HG02759 (cell line): ENCODE results near the gene CFHR3.
"Not testable (repeated sequence)": the region's sequence is repeated elsewhere in the genome, so short reads cannot be mapped to it uniquely, and the experiment has no call there.

Experiments
- ATAC-seq: cut with Tn5 transposase; IDR thresholded peaks from one replicate; pipeline ENCODE4 v1.9.1; 2021; ENCODE audit warnings: mild to moderate bottlenecking, moderate library complexity; ENCODE audit not compliant: unreplicated experiment

Gene CFHR3

DNA sequence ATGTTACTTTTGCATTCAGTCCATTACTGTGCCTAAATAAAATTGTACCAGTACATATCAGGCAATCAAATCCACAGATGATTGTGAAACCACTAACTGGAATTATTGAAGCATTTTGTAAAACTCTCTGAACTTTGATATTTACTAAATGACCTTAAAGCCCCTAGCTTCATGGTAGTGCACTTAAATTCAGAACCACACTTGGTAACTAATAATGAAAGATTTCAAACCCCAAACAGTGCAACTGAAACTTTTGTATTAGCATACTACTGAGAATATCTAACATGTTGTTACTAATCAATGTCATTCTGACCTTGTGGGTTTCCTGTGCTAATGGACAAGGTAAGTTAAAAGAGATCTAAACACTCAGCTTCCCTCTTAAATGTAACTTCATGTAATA, at the start of gene CFHR3:
Gene CFHR3, plus strand, starts transcription at position 238 of the 400 bp plus-strand sequence. Its CDS starts 47 bp downstream, at position 285.
- no peak for ATAC-seq

DNA sequence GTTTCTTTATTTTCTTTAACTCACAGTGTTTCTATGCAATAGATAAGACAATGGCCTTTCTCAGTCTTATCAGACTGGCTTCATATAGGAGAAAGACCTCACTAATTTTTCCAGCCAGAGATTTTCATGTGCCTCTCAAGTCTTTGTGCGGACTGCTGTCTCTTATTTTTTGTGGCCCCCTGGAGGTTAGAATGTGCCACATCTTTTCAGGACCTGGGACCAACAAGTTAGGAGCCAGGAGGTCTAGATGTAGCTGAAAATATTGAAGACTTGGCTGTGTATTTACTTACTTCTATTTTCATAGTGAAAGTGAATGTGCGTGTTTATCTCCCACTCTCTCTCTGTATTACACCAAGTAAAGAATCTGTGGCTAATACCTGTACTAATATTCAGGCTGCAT, 42.1 kb upstream of the CFHR3 start:
- no peak for ATAC-seq

DNA sequence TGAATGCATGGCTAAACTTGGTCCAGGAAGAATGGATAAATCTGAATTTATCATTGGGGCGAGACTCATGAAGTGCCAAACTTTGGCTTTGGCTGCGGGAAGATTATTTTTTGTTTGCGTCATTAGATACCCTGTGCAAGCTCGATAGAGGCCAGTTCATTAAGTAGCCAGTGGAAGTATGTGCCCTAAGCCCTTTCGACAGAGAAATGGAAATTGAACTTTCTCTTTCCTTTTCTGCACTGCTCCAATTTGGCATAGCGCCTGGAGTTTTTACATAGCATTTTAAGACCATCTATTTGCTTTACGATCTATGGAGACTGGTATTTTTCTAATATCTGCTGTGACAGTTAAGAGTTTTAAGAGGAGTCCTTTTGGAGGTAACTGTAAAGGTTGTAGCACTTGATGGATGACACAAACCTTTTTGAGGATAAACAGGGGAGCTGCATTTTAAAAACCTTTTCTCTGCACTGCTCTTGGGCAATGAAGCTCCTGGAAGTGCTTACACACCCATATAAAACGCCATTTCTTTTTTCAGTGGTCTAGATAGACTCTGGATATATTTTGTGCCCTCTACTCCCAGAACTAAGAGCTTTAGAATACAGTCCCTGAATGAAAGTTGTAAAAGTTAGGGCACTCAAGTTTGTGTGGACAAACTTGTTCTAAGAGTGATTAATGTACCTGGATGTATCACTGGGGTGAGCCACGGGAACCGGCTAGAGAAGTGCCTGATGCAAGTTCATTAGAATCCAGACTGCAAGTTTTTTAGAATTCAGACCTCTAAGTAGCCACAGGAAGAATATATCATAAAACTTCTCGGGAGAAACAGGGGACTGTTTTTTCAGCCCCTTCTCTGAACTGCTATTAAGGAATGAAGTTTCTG, 41.3 kb upstream of the CFHR3 start:
- no peak for ATAC-seq

DNA sequence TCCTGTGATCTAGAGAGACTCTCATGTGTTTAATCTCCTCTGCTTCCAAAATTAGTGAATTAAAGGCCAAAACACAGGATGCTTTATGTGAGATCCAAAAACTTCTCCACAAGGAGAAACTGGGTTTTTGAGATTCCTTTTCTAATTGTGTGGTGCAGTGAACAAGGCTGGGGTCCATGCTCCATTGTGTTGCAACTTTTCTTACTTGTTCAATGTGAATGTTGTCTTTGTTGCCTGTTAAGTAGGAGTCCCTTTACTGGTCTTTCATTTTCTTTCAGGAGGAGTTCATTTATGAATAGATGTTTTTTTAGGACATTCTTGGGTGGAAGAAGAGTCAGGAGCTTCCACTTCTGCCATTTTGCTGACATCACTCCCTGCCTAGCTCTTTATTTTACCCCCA, 40.6 kb upstream of the CFHR3 start:
- no peak for ATAC-seq

DNA sequence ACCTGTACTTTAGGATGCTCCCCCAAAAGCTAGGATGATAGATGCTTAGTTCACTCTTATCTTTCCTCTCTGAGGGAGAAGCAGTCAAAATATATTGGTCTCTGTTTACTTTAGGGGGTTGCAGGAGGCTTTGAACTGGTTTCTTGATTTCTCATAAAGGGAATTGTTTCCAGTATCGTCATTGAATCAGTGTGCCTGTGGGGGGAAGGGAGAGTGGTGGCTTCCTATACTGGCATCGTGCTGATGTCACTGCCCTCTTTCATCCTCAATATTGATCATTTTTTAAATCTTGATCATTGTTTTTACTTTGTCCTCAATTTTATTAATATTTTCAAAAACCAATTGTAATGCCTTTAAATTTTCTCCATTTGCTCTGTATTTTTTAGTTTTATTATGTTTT, 40.2 kb upstream of the CFHR3 start:
- no peak for ATAC-seq

DNA sequence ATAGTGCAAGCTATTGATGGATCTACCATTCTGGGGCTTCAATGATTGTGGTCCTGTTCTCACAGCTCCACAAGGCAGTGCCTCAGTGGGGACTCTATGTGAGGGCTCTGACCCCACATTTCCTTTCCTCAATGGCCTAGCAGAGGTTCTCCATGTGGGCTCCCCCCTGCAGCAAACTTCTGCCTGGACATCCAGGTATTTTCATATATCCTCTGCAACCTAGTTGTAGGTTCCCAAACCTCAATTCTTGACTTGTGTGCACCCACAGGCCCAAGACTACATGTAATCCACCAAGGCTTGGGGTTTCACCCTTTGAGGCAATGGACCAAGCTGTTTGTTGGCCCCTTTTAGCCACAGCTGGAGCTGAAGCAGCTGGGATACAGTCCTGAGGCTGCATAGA, 35.9 kb upstream of the CFHR3 start:
- no peak for ATAC-seq

DNA sequence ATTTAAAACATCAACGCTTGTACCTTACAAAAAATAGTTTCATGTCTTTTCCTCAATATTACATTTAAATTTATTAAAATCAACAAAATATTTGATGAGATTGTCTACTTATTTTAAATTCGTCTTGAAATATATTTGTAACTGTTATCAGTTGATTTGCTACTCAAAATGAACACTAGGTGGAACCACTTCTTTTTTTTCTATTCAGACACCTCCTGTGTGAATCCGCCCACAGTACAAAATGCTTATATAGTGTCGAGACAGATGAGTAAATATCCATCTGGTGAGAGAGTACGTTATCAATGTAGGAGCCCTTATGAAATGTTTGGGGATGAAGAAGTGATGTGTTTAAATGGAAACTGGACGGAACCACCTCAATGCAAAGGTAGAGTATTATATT, 31.4 kb upstream of the CFHR3 start:
- ATAC-seq: peak; percentile 86

DNA sequence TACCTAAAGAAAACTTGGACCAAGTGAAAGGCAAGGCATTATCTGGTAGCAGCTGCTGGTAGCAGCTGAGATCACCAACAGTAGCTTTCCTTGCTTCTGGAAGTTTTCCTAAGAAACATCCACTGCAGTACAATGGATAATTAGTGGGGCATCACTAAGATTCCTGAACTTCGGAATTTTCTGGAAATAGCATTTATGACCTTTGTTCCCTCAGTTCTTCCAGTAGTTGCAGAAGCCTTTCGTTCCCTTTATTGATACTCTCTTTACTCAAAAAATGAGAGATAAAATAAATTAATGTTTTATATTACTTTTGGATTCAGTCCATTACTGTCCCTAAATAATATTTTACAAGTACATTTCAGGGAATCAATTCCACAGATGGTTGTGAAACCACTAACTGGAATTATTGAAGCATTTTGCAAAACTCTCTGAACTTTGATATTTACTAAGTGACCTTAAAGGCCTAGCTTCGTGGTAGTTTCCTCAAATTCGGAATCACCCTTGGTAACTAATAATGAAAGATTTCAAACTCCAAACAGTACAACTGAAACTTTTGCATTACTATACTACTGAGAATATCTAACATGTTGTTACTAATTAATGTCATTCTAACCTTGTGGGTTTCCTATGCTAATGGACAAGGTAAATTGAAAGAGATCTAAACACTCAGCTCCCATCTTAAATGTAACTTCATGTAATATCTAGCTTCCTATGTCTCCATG, 9.5 kb upstream of the CFHR3 start:
- ATAC-seq: not testable (repeated sequence)

DNA sequence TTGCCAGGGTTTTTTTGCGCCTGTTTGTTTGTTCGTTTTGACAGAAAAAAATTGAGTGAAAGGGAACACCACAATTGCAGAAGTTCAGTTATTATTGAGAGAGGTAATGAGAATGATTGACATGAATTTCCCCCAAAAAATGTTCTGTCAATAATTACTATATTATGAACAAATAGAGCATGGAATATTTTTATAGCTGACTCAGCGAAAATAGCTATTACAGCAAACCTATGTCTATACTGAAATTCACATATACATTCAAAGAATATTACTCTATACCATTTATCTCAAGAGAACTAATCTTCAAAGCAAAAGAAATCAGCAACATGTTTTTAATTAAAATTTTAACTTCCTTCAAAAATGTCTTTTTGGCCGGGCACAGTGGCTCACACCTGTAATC, 4.8 kb upstream of the CFHR3 start:
- not testable (repeated sequence) for ATAC-seq

DNA sequence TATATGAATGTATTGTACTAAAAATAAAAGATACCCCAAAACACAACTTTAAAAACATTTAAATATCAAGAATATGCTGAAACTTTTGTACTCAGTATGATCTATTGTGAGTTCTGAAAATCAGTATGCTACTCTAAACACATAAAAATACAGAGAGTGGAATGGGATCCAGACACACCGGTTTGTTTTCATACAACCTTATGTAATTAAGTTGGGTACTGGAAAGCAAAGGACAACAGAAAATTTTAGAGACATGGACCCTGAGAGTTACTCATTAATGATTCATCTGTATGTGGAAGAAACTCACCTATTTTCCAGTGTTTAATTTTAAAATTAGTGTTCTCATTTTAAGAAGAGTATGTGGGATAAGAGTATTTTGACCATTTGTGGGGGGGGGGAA, 927 bp upstream of the CFHR3 start:
- ATAC-seq: no peak

DNA sequence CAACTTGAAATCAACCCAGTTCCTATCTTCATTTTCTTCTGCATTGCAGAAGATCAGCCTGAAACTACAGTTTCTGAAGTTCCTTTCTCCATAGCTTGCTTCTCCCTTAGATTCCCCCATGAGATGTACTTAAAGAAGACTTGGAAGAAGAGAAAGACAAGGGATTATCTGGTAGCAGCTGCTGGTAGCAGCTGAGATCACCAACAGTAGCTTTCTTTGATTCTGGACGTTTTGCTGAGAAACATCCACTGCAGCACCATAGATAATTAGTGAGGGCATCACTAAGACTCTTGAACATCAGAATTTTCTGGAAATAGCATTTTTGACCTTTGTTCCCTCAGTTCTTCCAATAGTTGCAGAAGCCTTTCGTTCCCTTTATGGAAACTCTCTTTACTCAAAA, 465 bp upstream of the CFHR3 start:
- ATAC-seq: no peak

DNA sequence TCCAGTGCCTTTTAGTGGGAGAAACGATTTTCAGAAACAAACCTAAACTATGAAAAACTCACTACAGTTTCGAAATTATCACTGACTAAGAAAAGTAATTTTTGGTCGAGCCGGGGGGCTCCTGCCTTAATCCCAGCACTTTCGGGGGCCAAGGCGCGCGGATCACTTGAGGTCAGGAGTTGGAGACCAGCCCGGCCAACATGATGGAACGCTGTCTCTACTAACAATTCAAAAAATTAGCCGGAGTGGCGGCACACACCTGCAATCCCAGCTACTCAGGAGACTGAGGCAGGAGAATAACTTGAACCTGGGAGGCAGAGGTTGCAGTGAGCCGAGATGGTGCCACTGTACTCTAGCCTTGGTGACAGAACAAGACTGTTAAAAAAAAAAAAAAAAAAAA, 3.0 kb downstream of the CFHR3 start:
- no peak for ATAC-seq

DNA sequence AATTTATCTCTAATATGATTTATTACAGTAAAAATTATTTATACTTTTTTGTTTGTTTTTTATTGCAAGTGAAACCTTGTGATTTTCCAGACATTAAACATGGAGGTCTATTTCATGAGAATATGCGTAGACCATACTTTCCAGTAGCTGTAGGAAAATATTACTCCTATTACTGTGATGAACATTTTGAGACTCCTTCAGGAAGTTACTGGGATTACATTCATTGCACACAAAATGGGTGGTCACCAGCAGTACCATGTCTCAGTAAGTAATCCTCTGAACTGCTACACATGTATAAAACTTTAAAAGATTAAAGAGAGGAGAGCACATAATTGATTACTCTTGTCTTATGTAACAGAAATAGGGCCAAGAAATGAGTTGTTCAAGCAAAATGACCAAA, 4.5 kb downstream of the CFHR3 start:
- ATAC-seq: no peak

DNA sequence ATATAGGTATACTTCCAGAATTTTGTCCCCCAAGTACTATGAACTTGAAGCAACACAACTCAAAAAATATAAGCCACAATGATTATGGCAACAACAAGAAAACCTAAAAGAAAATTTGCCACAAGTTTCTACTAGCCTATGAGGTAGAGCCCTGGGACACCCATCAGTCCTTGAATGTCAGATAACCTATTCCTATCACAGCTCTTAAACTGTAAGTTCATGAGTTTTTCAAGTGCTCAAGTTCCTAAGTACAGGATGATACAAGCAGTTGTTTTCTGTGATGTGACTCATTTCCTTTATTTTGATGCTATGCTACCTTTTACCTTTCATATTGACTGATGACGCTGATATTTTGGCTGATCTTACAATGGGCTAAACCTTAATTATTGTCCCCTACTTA, 16.6 kb downstream of the CFHR3 start:
- not testable (repeated sequence) for ATAC-seq

DNA sequence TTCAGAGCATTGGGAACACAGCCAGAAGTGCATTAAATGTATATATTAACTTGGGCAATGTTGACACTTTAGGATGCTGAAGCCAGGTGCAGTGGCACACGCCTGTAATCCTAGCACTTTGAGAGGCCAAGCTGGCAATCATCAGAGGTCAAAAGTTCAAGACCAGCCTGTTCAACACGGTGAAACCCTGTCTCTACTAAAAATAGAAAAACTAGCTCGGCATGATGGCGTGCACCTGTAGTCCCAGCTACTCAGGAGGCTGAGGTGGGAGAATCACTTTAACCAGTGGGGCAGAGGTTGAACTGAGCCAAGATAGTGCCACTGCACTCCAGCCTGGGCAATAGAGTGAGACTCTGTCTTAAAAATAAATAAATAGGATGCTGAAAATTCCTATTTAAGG, 19.5 kb downstream of the CFHR3 start:
- ATAC-seq: not testable (repeated sequence)

DNA sequence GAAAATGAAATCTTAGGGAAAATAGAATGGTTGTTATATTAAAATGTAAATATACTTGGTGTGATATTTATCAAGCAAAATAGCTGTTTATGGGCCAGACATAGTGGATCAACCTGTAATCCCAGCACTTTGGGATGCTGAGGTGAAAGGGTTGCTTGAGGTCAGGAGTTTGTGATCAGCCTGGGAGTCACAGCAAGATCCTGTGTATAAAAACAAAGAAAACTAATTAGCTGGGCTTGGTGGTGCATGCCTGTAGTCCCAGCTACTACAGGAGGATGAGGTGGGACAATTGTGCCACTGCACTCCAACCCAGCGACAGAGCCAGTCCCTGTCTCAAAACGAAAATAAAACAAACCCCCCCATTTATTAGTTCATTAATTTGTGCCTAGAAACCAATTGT, 23.3 kb downstream of the CFHR3 start:
- no peak for ATAC-seq

DNA sequence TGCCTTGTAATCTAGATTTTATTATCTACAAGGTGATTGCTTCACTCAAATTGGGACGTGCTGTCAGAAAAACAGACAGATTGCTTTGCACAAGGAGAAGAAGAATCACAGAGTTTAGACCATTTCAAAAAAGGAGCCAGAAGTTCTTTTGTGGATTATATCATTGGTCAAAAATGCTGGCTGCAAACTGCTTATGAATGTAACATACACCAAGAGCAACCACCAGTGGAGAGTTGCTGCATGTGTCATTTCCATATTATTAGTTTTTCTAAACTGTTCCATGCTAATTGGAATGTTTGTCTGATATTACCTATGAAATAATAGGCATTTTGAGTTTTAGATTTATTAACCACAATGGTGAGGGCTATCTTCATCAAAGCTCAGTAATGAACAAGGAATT, 27.3 kb downstream of the CFHR3 start:
- ATAC-seq: not testable (repeated sequence)

DNA sequence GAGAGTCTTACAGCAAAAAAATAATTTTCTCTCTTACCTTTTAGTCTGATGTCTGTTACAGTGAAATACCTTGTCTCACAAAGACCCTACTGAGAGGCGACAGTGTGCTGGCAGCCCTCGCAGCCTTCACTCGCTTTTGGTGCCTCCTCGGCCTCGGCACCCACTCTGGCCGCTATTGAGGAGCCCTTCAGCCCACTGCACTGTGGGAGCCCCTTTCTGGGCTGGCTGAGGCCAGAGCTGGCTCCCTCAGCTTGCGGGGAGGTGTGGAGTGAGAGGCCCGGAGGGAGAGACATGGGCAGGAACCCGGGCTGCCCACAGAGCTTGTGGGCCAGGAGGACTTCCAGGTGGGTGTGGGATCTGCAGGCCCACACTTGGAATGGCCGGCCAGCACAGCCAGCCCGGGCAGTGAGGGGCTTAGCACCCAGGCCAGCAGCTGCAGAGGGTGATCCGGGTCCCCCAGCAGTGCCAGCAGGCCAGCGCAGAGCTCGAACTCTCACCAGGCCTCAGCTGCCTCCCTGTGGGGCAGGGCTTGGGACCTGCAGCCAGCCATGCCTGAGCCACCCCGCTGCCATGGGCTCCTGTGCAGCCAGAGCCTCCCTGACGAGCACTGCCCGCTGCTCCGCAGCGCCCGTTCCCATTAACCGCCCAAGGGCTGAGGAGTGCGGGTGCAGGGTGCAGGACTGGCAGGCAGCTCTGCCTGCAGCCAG, 34.0 kb downstream of the CFHR3 start:
- ATAC-seq: no peak

DNA sequence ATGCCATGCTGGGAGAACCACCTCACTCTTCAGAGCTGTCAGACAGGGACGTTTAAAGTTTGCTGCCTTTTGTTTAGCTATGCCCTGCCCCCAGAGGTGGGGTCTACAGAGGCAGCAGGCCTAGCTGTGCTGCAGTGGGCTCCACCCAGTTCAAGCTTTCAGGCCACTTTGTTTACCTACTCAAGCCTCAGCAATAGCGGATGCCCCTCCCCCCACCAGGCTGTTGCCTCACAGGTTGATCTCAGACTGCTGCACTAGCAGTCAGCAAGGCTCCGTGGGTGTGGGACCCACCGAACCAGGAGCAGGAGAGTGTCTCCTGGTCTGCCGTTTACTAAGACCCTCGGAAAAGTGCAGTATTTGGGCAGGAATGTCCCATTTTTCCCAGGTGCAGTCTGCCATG, 42.8 kb downstream of the CFHR3 start:
- not testable (repeated sequence) for ATAC-seq

DNA sequence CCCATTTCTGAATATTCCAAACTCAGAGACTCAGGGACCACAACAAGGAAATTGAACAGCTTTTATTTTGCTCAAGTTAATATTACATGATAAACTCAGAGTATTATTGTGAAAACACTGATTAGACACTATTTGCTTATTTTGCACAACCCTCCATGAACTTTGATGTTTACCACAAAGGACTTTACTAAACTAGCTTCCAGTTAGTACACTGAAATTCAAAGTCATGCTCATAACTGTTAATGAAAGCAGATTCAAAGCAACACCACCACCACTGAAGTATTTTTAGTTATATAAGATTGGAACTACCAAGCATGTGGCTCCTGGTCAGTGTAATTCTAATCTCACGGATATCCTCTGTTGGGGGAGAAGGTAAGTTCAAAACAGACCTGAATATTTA, 44.9 kb downstream of the CFHR3 start, which contains the start of gene CFHR1:
Gene CFHR1, plus strand, starts transcription at position 201 of the 400 bp plus-strand sequence. Its CDS starts 114 bp downstream, at position 315.
- ATAC-seq: not testable (repeated sequence)

DNA sequence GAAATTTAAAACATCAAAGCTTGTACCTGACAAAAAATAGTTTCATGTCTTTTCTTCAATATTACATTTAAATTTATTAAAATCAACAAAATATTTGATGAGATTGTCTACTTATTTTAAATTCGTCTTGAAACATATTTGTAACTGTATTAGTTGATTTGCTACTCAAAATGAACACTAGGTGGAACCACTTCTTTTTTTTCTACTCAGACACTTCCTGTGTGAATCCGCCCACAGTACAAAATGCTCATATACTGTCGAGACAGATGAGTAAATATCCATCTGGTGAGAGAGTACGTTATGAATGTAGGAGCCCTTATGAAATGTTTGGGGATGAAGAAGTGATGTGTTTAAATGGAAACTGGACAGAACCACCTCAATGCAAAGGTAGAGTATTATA, 53.2 kb downstream of the CFHR3 start:
- peak; percentile 99 for ATAC-seq
